ENCODE measurements around the gene NCOA3.

- TF ChIP-seq CTCF (IDR thresholded peaks at IDR 0.05 in 2 of 3, conservative IDR thresholded peaks at IDR 0.05 in 1 of 3; ENCODE audit: borderline replicate concordance in 1 of 3, insufficient read depth in 1 of 3, low read depth in 2 of 3, low read length in 2 of 3) (no peak), EZH2 (IDR thresholded peaks at IDR 0.05) (no peak), EZH2phosphoT487 (IDR thresholded peaks at IDR 0.05; ENCODE audit: borderline replicate concordance) (no peak), POLR2AphosphoS5 (IDR thresholded peaks at IDR 0.05; ENCODE audit: low read depth, low read length) (no peak), RAD21 (IDR thresholded peaks at IDR 0.05; ENCODE audit: low read depth) (no peak), MAX (IDR thresholded peaks at IDR 0.05) (no peak), POLR2A (IDR thresholded peaks at IDR 0.05; ENCODE audit: borderline replicate concordance, extremely low read depth, insufficient read depth, insufficient read length) (no peak), YY1 (IDR thresholded peaks at IDR 0.05; ENCODE audit: extremely low read depth, insufficient replicate concordance, low read depth, low read length) (no peak), FOSL1 (IDR thresholded peaks at IDR 0.05; ENCODE audit: low read depth) (no peak)
Measured at GRCh38 chr20:47606414-47606982, 104.8 kb downstream of the NCOA3 start.

All from HCT116 (cell line).